ENCODE data around the gene HOXC13. TPM values are rescaled to one million over a fixed set of nuclear protein-coding genes. Genes with fewer than 3 reads are reported as not detected.

HOXC13 gene
- total RNA-seq, 2 experiments from 2014 or later, result not detected

- H3K27me3 Mint-ChIP-seq, result peaks cover 93% of the 10 kb centered on the region
- no peak overlapping the region for H3K4me3 Mint-ChIP-seq
- ChIA-PET CTCF (interaction anchor here (0.8 to 1.4 kb wide), 3 partner anchors 17 to 65 kb away, joined by 3 read pairs; partner anchors contain the start of gene HOXC5), POLR2A (no interaction called here)
- DNase-seq (no peak), ATAC-seq (no peak)
- H3K4me1 Mint-ChIP-seq (ENCODE audit: low read depth), result peaks cover 25% of the 10 kb centered on the region
- H3K36me3 Mint-ChIP-seq (ENCODE audit: low read depth), result peaks cover 6% of the 10 kb centered on the region
- TF ChIP-seq CTCF (IDR thresholded peaks at IDR 0.05), result no peak
- H3K9me3 Mint-ChIP-seq, result peaks cover 4% of the 10 kb centered on the region
- intact Hi-C loops (cut with micrococcal nuclease), result no loop called here
- no peak overlapping the region for H3K27ac Mint-ChIP-seq
These were observed 29.8 kb downstream of the HOXC13 start for GRCh38 chr12:53968214-53969127.

GRCh38 chr12:53969588-53970259 is 31.1 kb downstream of the HOXC13 start:
- no peak for TF ChIP-seq CTCF (IDR thresholded peaks at IDR 0.05)
- Mint-ChIP-seq H3K9me3 (peaks cover 4% of the 10 kb centered on the region), H3K4me1 (ENCODE audit: low read depth) (peaks cover 18% of the 10 kb centered on the region), H3K27ac (no peak overlapping the region), H3K36me3 (ENCODE audit: low read depth) (peaks cover 4% of the 10 kb centered on the region), H3K27me3 (peaks cover 87% of the 10 kb centered on the region), H3K4me3 (no peak overlapping the region)
- ChIA-PET POLR2A (no interaction called here), CTCF (interaction anchor here (0.9 to 1.0 kb wide), 2 partner anchors 11 to 236 kb away, joined by 3 read pairs; no protein-coding TSS in a partner anchor)
- no peak for DNase-seq
- ATAC-seq, result no peak
- intact Hi-C loops (cut with micrococcal nuclease), result loop anchor here (5.0 kb wide), 1 partner anchor 32 kb away; the partner anchor contains the start of gene HOXC13

GRCh38 chr12:53970451-53970850 is 31.8 kb downstream of the HOXC13 start:
- POLR2A ChIA-PET, result no interaction called here
- Mint-ChIP-seq H3K4me1 (ENCODE audit: low read depth) (peaks cover 19% of the 10 kb centered on the region), H3K9me3 (peaks cover 4% of the 10 kb centered on the region), H3K4me3 (no peak overlapping the region), H3K27ac (no peak overlapping the region), H3K27me3 (peaks cover 82% of the 10 kb centered on the region), H3K36me3 (ENCODE audit: low read depth) (peaks cover 4% of the 10 kb centered on the region)
- intact Hi-C loops (cut with micrococcal nuclease), result loop anchor here (5.0 kb wide), 1 partner anchor 33 kb away; the partner anchor contains the start of gene HOXC13
- no peak for TF ChIP-seq CTCF (IDR thresholded peaks at IDR 0.05)
- ATAC-seq, result no peak
- CTCF ChIA-PET, result interaction anchor here (0.9 to 1.0 kb wide), 2 partner anchors 12 to 236 kb away, joined by 3 read pairs; no protein-coding TSS in a partner anchor
- no peak for DNase-seq

- no peak for TF ChIP-seq CTCF (IDR thresholded peaks at IDR 0.05)
- DNase-seq (no peak), ATAC-seq (no peak)
- Mint-ChIP-seq H3K27ac (no peak overlapping the region), H3K27me3 (peaks cover 80% of the 10 kb centered on the region), H3K4me3 (no peak overlapping the region), H3K9me3 (peaks cover 4% of the 10 kb centered on the region), H3K4me1 (ENCODE audit: low read depth) (peaks cover 20% of the 10 kb centered on the region), H3K36me3 (ENCODE audit: low read depth) (peaks cover 4% of the 10 kb centered on the region)
- POLR2A ChIA-PET, result no interaction called here
- CTCF ChIA-PET, result interaction anchor here (1.1 kb wide), 1 partner anchor 60 kb away, joined by 3 read pairs; no protein-coding TSS in a partner anchor
- intact Hi-C loops (cut with micrococcal nuclease), result loop anchor here (5.0 kb wide), 1 partner anchor 34 kb away; the partner anchor contains the start of gene HOXC13
These were observed 32.5 kb downstream of the HOXC13 start for GRCh38 chr12:53971129-53971528.

Measured in activated CD8-positive, alpha-beta T cell treated with anti-CD3 and anti-CD28 coated beads for 36 hours (primary cell).